Measurements from ENCODE around the gene YY1.

DNA sequence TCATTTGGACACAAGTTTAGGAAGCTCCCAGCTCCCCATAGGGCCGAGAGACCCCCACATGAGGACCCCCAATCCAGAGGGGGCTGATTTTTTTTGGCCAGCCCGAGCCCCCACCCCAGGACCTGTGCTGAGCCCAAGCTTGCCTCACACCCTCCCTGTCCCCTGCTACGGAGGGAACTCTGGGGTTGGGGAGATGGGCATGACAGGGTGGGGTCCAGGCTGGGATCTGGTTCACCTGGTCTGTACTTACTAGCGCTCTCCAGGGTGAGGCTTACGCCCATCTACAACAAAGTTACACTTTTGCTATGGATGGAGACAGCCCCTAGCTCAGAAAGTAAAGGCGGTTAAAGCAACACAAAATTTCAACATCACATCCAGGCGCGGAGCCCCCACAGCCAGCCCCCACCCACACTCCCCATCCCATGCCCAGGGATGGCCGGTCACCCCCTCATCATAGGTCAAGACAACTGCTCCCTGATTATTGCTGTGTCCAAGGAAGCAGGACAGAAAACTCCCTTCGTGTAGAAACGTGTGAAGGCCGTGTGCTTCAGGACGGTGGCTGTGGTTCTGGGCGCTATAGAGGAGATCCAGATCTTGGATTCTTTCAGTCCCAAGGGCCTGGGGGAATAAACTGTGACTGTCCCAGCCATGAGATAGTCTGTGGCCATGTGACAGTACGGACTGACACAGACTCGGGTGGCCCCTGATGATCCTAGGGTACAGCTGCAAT is 56.6 kb downstream of the YY1 start:
- TF ChIP-seq, protein P1, sequence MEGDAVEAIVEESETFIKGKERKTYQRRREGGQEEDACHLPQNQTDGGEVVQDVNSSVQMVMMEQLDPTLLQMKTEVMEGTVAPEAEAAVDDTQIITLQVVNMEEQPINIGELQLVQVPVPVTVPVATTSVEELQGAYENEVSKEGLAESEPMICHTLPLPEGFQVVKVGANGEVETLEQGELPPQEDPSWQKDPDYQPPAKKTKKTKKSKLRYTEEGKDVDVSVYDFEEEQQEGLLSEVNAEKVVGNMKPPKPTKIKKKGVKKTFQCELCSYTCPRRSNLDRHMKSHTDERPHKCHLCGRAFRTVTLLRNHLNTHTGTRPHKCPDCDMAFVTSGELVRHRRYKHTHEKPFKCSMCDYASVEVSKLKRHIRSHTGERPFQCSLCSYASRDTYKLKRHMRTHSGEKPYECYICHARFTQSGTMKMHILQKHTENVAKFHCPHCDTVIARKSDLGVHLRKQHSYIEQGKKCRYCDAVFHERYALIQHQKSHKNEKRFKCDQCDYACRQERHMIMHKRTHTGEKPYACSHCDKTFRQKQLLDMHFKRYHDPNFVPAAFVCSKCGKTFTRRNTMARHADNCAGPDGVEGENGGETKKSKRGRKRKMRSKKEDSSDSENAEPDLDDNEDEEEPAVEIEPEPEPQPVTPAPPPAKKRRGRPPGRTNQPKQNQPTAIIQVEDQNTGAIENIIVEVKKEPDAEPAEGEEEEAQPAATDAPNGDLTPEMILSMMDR (IDR thresholded peaks at IDR 0.05; ENCODE audit: low read depth, low read length, poor library complexity, severe bottlenecking): no peak
- TF ChIP-seq EZH2phosphoT487 (IDR thresholded peaks at IDR 0.05; ENCODE audit: borderline replicate concordance, low read length): no peak

Data from DOHH2 (cell line).